Measurements from ENCODE around the gene AKR7A2. TPM values are rescaled to one million over a fixed set of nuclear protein-coding genes. Genes with fewer than 3 reads are reported as not detected.
A peak's percentile ranks its signal among the peaks of the same experiment; 100 is the strongest.
"Not testable (repeated sequence)": the region's sequence is repeated elsewhere in the genome, so short reads cannot be mapped to it uniquely, and the experiment has no call there.

AKR7A2 gene
- polyA plus RNA-seq, 3 donors = 19.5 to 117 (median 89.3) TPM

- peaks cover 6 to 16% of the 10 kb centered on the region in 2 donors for H3K9me3 ChIP-seq (replicated peaks in 1 of 2; ENCODE audit: control insufficient read depth in 1 of 2, insufficient read depth in 1 of 2, low read length in 2 of 2)
- H3K36me3 ChIP-seq (replicated peaks in 1 of 2; ENCODE audit: control insufficient read depth in 1 of 2, insufficient read depth in 2 of 2, low read length in 2 of 2) = no peaks in the 10 kb centered on the region
- WGBS (ENCODE audit: insufficient coverage) = 90% methylated on average over 19 of the region's 22 CpGs
- Mint-ChIP-seq H3K4me3 (peak overlapping the region; percentile 4 to 79), H3K36me3 (peaks cover 3 to 6% of the 10 kb centered on the region in 2 donors), H3K4me1 (peaks cover 2% of the 10 kb centered on the region), H3K9me3 (peaks cover 9 to 34% (median 20%) of the 10 kb centered on the region in 7 donors), H3K27ac (no peak overlapping the region), H3K27me3 (ENCODE audit: low read depth in 3 of 3) (peaks cover 27 to 36% (median 31%) of the 10 kb centered on the region in 3 donors)
- H3K4me2 ChIP-seq (replicated peaks; ENCODE audit: extremely low read depth, low read length, poor library complexity, severe bottlenecking) = no peak overlapping the region
- no peak for DNase-seq
- no peak overlapping the region for H2AFZ ChIP-seq (ENCODE audit: insufficient read depth, low read depth, low read length, poor library complexity, severe bottlenecking)
- H3K79me2 ChIP-seq (ENCODE audit: insufficient read depth, low read length) = no peaks in the 10 kb centered on the region
- no peaks in the 10 kb centered on the region for H3K4me1 ChIP-seq (ENCODE audit: control insufficient read depth in 1 of 2, insufficient read depth in 2 of 2, low read length in 2 of 2)
- H3K9ac ChIP-seq (ENCODE audit: insufficient read depth, low read length, poor library complexity, severe bottlenecking) = no peak overlapping the region
- no peak overlapping the region for H3K27ac ChIP-seq (ENCODE audit: low read depth in 1 of 2, low read length in 2 of 2)
- intact Hi-C loops (cut with micrococcal nuclease) = no loop called here
- peaks cover 7 to 21% of the 10 kb centered on the region in 2 donors for H3K27me3 ChIP-seq (ENCODE audit: control insufficient read depth in 2 of 2, insufficient read depth in 2 of 2, low read length in 2 of 2)
- no peak overlapping the region for H3K4me3 ChIP-seq (replicated peaks in 1 of 3; ENCODE audit: low read depth in 2 of 3, low read length in 3 of 3)
- no peaks in the 10 kb centered on the region for H4K20me1 ChIP-seq (ENCODE audit: insufficient read depth, low read length)
- no peak for TF ChIP-seq CTCF (IDR thresholded peaks at IDR 0.05)
These were observed 38.7 kb downstream of the AKR7A2 start for GRCh38 chr1:19273106-19273843.

DNA sequence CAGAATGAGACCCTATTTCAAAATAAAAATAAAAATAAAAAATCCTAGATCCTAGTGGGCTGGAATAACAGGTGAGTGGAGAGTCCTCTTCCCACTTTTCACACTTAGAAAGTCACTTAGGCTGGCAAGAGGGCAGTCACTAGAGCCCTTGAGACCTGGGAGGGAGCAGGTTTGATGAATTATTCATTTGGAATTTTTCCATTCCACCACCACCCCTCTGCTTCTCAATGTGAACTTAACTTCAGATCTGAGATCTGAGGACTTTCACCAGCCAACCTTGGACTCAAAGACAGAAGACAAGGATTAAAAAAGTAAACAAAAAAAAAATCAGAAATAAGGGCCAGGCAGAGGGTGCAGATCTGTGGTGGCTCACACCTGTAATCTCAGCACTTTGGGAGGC, 39.9 kb downstream of the AKR7A2 start:
- Histone ChIP-seq H3K4me2 (replicated peaks; ENCODE audit: extremely low read depth, low read length, poor library complexity, severe bottlenecking) (no peak overlapping the region), H3K79me2 (ENCODE audit: insufficient read depth, low read length) (no peaks in the 10 kb centered on the region), H3K4me3 (replicated peaks in 1 of 3; ENCODE audit: low read depth in 2 of 3, low read length in 3 of 3) (no peak overlapping the region), H2AFZ (ENCODE audit: insufficient read depth, low read depth, low read length, poor library complexity, severe bottlenecking) (no peak overlapping the region), H3K9ac (ENCODE audit: insufficient read depth, low read length, poor library complexity, severe bottlenecking) (no peak overlapping the region), H3K27me3 (ENCODE audit: control insufficient read depth in 2 of 2, insufficient read depth in 2 of 2, low read length in 2 of 2) (peaks cover 7 to 21% of the 10 kb centered on the region in 2 donors), H3K9me3 (replicated peaks in 1 of 2; ENCODE audit: control insufficient read depth in 1 of 2, insufficient read depth in 1 of 2, low read length in 2 of 2) (peaks cover 6 to 16% of the 10 kb centered on the region in 2 donors), H3K27ac (ENCODE audit: low read depth in 1 of 2, low read length in 2 of 2) (no peak overlapping the region), H4K20me1 (ENCODE audit: insufficient read depth, low read length) (no peaks in the 10 kb centered on the region), H3K4me1 (ENCODE audit: control insufficient read depth in 1 of 2, insufficient read depth in 2 of 2, low read length in 2 of 2) (no peaks in the 10 kb centered on the region), H3K36me3 (replicated peaks in 1 of 2; ENCODE audit: control insufficient read depth in 1 of 2, insufficient read depth in 2 of 2, low read length in 2 of 2) (no peaks in the 10 kb centered on the region)
- intact Hi-C loops (cut with micrococcal nuclease) = no loop called here
- Mint-ChIP-seq H3K27me3 (ENCODE audit: low read depth in 3 of 3) (peaks cover 26 to 36% (median 31%) of the 10 kb centered on the region in 3 donors), H3K9me3 (peaks cover 9 to 32% (median 20%) of the 10 kb centered on the region in 7 donors), H3K4me1 (peaks cover 2% of the 10 kb centered on the region), H3K27ac (no peak overlapping the region), H3K36me3 (peaks cover 3 to 6% of the 10 kb centered on the region in 2 donors), H3K4me3 (no peak overlapping the region)
- no peak for TF ChIP-seq CTCF (IDR thresholded peaks at IDR 0.05)
- no peak for DNase-seq

GRCh38 chr1:19270343-19270730, 41.6 kb downstream of the AKR7A2 start:
- H3K9ac ChIP-seq (ENCODE audit: insufficient read depth, low read length, poor library complexity, severe bottlenecking); H3K4me3 ChIP-seq (replicated peaks in 1 of 3; ENCODE audit: low read depth in 2 of 3, low read length in 3 of 3); H3K27ac Mint-ChIP-seq; DNase-seq; H3K27ac ChIP-seq (ENCODE audit: low read depth in 1 of 2, low read length in 2 of 2); H4K20me1 ChIP-seq (ENCODE audit: insufficient read depth, low read length); H3K4me1 ChIP-seq (ENCODE audit: control insufficient read depth in 1 of 2, insufficient read depth in 2 of 2, low read length in 2 of 2); H3K4me3 Mint-ChIP-seq; H3K4me2 ChIP-seq (replicated peaks; ENCODE audit: extremely low read depth, low read length, poor library complexity, severe bottlenecking); H3K79me2 ChIP-seq (ENCODE audit: insufficient read depth, low read length); H3K36me3 ChIP-seq (replicated peaks in 1 of 2; ENCODE audit: control insufficient read depth in 1 of 2, insufficient read depth in 2 of 2, low read length in 2 of 2); intact Hi-C loops (cut with micrococcal nuclease); H2AFZ ChIP-seq (ENCODE audit: insufficient read depth, low read depth, low read length, poor library complexity, severe bottlenecking); H3K4me1 Mint-ChIP-seq; H3K36me3 Mint-ChIP-seq: not testable (repeated sequence)
- 83% methylated on average over 6 of the region's 6 CpGs for WGBS (ENCODE audit: insufficient coverage)
- H3K9me3 ChIP-seq (replicated peaks in 1 of 2; ENCODE audit: control insufficient read depth in 1 of 2, insufficient read depth in 1 of 2, low read length in 2 of 2) = peaks cover 6 to 12% of the 10 kb centered on the region in 2 donors
- peaks cover 7 to 21% of the 10 kb centered on the region in 2 donors for H3K27me3 ChIP-seq (ENCODE audit: control insufficient read depth in 2 of 2, insufficient read depth in 2 of 2, low read length in 2 of 2)
- H3K9me3 Mint-ChIP-seq = peaks cover 5 to 16% (median 15%) of the 10 kb centered on the region in 7 donors
- peaks cover 23 to 31% (median 27%) of the 10 kb centered on the region in 3 donors for H3K27me3 Mint-ChIP-seq (ENCODE audit: low read depth in 3 of 3)
